ENCODE data around the gene MTOR. TPM values are rescaled to one million over a fixed set of nuclear protein-coding genes. Genes with fewer than 3 reads are reported as not detected.

Gene MTOR
- total RNA-seq, 1 donor from 2014 or later: 28.4 TPM

- ATAC-seq: no peak
- DNase-seq (ENCODE audit: missing footprints): no peak
- intact Hi-C loops (cut with DNase I): no loop called here
Observed at GRCh38 chr1:11158720-11159321, 103.5 kb downstream of the MTOR start.

- no peak for DNase-seq (ENCODE audit: missing footprints)
- ATAC-seq: peak; percentile 24
- intact Hi-C loops (cut with DNase I): no loop called here
Observed at GRCh38 chr1:11158291-11158690, 104.1 kb downstream of the MTOR start.

GRCh38 chr1:11157867-11158266 is 104.5 kb downstream of the MTOR start:
- intact Hi-C loops (cut with DNase I): no loop called here
- ATAC-seq: peak; percentile 93
- no peak for DNase-seq (ENCODE audit: missing footprints)

- ATAC-seq (peak; percentile 67), DNase-seq (ENCODE audit: missing footprints) (no peak)
- intact Hi-C loops (cut with DNase I): no loop called here
Observed at GRCh38 chr1:11157394-11157793, 105.0 kb downstream of the MTOR start.

- no peak for DNase-seq (ENCODE audit: missing footprints)
- no peak for ATAC-seq
- intact Hi-C loops (cut with DNase I): no loop called here
Observed at GRCh38 chr1:11156963-11157362, 105.4 kb downstream of the MTOR start.

- intact Hi-C loops (cut with DNase I): no loop called here
- ATAC-seq: no peak
- no peak for DNase-seq (ENCODE audit: missing footprints)
Observed at GRCh38 chr1:11156441-11156840, 105.9 kb downstream of the MTOR start.

GRCh38 chr1:11153184-11153583 is 109.2 kb downstream of the MTOR start:
- no peak for ATAC-seq
- no peak for DNase-seq (ENCODE audit: missing footprints)
- intact Hi-C loops (cut with DNase I): no loop called here

GRCh38 chr1:11152755-11153154 is 109.6 kb downstream of the MTOR start:
- intact Hi-C loops (cut with DNase I): no loop called here
- ATAC-seq (no peak), DNase-seq (ENCODE audit: missing footprints) (no peak)

- no peak for DNase-seq (ENCODE audit: missing footprints)
- ATAC-seq: peak; percentile 83
- intact Hi-C loops (cut with DNase I): no loop called here
Observed at GRCh38 chr1:11151826-11152612, 110.3 kb downstream of the MTOR start.

- intact Hi-C loops (cut with DNase I): no loop called here
- DNase-seq (ENCODE audit: missing footprints): no peak
- ATAC-seq: no peak
Observed at GRCh38 chr1:11151114-11151513, 111.2 kb downstream of the MTOR start.

- no peak for DNase-seq (ENCODE audit: missing footprints)
- ATAC-seq: peak; percentile 60
- intact Hi-C loops (cut with DNase I): no loop called here
Observed at GRCh38 chr1:11150326-11150725, 112.0 kb downstream of the MTOR start.

GRCh38 chr1:11147197-11147770 is 115.1 kb downstream of the MTOR start:
- ATAC-seq (no peak), DNase-seq (ENCODE audit: missing footprints) (no peak)
- intact Hi-C loops (cut with DNase I): no loop called here

- intact Hi-C loops (cut with DNase I): no loop called here
- DNase-seq (ENCODE audit: missing footprints): no peak
- no peak for ATAC-seq
Observed at GRCh38 chr1:11145741-11146140, 116.6 kb downstream of the MTOR start.

- peak; percentile 61 for ATAC-seq
- intact Hi-C loops (cut with DNase I): no loop called here
- DNase-seq (ENCODE audit: missing footprints): no peak
Observed at GRCh38 chr1:11144570-11145256, 117.6 kb downstream of the MTOR start.

GRCh38 chr1:11143907-11144306 is 118.4 kb downstream of the MTOR start:
- peak; percentile 72 for ATAC-seq
- intact Hi-C loops (cut with DNase I): no loop called here
- no peak for DNase-seq (ENCODE audit: missing footprints)

- DNase-seq (ENCODE audit: missing footprints): no peak
Observed at GRCh38 chr1:11143401-11143800, 119.0 kb downstream of the MTOR start.

GRCh38 chr1:11142618-11143391 is 119.5 kb downstream of the MTOR start:
- intact Hi-C loops (cut with DNase I): no loop called here
- DNase-seq (ENCODE audit: missing footprints) (no peak), ATAC-seq (no peak)

More at GRCh38 chr1:11143401-11143800, 119.0 kb downstream of the MTOR start:
- intact Hi-C loops (cut with DNase I): no loop called here
- ATAC-seq: no peak

- ATAC-seq (no peak), DNase-seq (ENCODE audit: missing footprints) (no peak)
- intact Hi-C loops (cut with DNase I): no loop called here
Observed at GRCh38 chr1:11138952-11139351, 123.4 kb downstream of the MTOR start.

- ATAC-seq: no peak
- no peak for DNase-seq (ENCODE audit: missing footprints)
- intact Hi-C loops (cut with DNase I): no loop called here
Observed at GRCh38 chr1:11138029-11138428, 124.3 kb downstream of the MTOR start.
